GM21423 (cell line): ENCODE measurements around the gene NOM1.

Experiments used
- ATAC-seq: cut with Tn5 transposase; IDR thresholded peaks from one replicate; pipeline ENCODE4 v1.9.1; 2021; ENCODE audit warnings: mild to moderate bottlenecking, moderate library complexity; ENCODE audit not compliant: unreplicated experiment

NOM1 gene

GRCh38 chr7:157003756-157004520, 54.4 kb downstream of the NOM1 start:
- no peak for ATAC-seq

DNA sequence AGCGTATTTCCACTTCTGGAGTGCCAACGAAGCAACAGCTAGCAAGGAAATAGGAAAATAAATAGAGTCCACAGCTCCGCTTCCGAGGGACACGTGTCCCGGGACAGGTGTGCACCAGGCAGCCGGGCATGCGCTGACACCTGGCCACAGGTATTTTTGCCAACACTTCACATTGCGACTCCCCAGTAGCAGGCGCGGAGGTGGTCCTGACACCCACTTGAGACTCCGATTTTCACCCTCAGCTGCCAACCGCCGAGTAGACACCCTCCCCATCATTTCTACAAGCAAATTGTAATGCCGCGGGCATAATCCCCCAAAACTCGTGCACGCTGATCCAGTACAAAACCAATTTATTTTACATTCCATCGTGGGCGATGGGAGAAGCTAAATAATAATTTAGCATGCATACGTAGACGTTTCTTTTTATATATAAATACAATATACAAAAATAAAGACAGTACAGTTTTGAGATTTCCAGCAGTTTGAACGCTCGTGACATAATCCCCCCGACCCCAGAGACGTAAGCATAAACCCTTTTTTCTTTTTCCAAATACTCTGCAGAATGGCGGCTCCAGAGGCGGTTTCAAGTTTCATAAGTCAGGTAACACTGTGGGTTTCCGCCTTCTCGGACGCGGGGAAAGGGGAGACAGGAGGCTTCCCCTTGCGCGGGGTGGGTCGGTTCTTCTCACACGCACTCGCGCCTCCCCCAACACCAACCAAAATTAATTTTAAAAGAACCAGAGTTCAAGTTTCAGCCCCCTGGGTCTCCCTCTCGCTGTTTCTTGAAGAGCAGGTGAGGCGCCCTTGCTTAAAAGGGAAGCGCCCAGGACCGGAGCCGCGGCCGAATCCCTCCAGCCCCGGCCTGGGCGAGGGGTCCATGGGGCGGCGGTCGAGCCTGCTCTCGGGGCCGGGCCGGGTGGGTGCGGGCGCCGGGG, 55.3 kb downstream of the NOM1 start:
- no peak for ATAC-seq

DNA sequence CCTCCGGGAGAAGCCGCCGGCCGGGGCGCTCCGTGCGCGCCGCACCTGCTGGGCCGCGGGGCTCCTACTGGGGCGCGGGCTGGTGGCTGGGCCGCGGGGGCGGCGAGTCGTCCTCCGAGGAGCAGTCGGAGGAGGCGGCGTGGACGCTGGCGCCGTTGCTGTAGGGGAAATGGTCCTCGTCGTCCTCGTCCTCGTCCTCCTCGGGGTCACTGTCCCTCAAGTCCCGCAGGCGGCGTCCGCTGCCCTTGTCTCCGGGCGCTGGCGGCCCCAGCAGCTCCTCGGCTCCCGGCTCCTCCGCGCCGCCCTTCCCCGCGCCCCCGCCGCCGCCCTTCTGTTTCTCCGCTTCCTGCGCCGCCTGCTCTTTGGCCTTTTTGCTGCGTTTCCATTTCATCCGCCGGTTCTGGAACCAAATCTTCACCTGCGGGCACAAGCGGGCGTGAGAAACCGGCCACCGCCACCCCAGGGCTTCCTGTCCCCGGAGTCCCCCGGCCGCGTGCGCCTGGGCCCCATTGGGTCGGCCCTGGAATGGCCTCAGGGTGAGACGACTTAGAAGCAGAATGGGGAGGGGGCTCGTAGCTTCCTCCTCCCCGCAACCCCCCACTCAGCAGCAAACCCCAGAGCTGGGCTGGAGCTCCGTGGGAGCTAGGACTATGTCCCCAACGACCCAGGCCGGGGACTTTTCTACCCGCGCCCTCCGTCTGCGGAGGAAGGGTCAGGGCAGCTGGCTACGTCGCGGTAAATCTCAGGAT, 56.1 kb downstream of the NOM1 start:
- ATAC-seq = no peak

DNA sequence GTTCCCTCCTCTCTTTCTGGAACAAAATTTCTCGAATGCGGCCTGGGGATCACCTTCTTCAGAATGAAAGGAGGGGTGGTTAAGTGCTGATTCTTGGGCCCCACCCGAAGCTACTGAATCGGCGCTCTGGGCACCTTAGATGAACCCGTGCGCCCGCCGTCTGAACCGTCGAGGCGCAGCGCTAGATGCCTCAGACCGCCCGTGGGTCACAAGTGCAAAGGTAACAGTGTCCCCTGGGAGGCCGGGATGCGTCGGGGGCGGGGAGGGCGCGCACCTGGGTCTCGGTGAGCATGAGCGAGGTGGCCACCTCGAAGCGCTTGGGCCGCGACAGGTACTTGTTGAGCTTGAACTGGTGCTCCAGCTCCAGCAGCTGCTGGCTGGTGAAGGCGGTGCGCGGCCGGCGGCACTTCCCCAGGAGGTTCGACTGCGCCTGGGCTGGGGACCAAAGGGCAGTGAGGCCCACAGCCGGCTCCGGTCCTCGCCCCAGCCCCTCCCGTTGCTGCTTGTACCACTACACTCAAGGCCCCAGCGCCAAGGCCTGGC, 56.8 kb downstream of the NOM1 start:
- no peak for ATAC-seq

- no peak for ATAC-seq
These were observed 57.4 kb downstream of the NOM1 start for GRCh38 chr7:157006829-157007469.

DNA sequence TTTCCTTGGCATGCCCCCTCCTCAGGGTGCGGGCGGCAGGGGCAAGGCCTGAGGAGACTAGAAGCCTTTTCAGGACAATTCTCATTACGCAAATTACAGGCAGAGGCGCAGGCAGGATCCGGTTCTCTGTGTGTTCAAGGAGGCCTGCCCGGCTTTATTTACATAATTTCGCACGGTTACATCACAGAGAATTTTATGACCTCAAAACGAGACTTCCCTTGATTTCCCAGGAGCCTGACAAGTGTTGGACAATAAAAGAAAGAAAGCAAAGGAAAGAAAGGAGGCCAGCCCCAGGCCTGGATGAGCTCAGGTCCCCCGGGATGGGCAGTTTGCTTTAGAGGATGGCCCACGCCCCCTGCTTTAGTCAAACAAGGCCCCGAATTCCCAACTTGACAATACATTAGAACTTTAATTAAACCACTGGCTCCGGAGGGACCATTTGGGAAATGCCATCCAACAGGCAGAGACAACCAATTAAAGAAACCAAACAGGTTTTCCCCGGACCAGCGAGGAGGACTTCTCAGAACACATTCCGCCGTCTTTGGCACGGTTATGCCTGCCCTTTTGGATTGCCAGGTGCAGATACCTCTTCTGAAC, 58.1 kb downstream of the NOM1 start:
- ATAC-seq = no peak

GRCh38 chr7:157008206-157009169, 59.0 kb downstream of the NOM1 start:
- ATAC-seq = peak; percentile 0

DNA sequence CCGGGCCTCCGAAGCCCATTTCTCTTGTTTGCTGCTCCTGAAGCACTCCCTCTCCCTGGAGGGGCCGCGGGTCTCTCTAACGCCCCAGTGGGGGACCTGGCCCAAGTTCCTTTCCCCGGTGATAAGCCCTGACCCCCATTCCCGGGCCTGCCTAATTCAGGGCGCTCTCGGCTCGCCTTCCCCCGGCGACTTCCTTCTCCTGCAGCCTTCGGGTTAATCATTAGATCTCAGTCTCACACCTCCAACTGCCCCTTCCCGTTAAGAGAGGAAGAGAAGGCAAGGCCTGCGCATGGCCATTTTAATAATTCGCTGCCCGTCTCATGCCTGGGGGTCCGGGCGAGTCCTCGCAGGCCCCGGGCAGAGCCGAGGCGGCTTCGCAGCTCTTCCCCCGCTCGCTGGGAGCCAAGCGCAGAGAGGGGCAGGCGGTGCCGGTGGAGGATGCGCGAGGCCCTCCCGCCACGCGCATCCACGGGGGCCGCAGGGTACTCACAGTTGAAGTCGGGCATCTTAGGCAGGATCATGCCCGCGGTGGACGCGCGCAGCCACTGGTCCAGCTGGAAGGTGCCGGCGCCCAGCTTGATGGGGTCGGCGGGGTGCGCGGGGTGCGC, 59.8 kb downstream of the NOM1 start:
- ATAC-seq = peak; percentile 36

- ATAC-seq = peak; percentile 24
These were observed 60.5 kb downstream of the NOM1 start for GRCh38 chr7:157009778-157010587.

DNA sequence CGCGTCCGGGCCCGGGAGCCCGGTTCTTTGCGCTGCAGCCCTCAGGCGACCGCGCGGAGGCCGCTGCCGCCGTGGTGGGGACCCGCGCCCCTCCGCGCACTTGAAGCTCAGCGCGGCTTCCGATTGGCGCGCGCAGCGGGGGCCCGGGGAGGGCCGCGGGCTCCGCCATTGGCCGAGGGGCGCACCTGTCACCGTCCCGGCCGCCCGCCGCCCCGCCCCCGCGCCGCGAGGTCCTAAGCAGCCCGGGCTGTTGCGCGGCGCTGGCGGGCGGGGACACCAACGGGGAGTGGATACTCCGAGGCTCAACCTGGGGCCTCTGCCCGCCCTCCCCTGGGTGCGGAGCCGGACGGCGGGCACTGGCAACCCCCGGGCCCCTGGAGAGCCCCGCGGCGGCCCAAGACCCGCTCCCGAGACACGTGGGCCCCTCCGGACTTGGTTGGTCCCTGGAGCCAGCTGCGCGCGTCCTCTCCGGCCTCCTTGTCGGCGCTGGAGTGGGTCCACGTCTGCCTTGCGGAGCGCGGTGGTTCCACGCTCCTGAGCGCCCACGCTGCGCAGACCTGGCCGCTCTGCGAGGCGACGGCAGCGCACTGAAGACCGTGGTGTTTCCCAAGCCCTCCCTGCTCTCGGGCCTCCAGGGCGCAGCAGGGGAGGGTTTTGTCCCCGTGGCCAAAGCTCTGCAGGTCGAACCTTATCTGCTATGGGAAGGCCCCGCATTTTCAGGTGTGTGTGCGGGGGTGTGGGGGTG, 61.2 kb downstream of the NOM1 start, which contains the start of gene MNX1:
MNX1 (minus strand) TSS at position 76 of the 745 bp plus-strand sequence. CDS start 313 bp downstream, outside the sequence.
- ATAC-seq = peak; percentile 62

- ATAC-seq = peak; percentile 3
These were observed 62.0 kb downstream of the NOM1 start for GRCh38 chr7:157011333-157012112.

DNA sequence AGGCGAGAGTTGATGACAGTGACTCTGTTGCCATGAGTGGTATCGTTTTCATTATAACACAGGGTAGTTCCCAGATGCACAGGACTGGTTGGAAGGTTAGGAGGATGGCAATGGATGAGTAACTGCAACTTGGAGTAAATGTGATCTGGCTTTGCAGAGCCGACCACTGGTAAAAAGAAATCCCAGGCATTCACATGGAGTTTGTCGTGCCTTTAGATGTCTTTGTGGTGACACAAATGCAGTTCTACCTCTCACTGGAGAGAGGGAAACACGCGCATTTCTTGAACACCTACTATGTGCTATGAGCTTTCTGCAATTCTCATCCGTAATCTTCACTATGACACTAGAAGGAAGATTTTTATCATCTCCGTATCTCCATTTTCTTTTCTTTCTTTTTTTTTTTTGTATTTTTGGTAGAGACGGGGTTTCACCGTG, 62.6 kb downstream of the NOM1 start:
- ATAC-seq = no peak

GRCh38 chr7:157013101-157013500, 63.6 kb downstream of the NOM1 start:
- ATAC-seq = no peak

DNA sequence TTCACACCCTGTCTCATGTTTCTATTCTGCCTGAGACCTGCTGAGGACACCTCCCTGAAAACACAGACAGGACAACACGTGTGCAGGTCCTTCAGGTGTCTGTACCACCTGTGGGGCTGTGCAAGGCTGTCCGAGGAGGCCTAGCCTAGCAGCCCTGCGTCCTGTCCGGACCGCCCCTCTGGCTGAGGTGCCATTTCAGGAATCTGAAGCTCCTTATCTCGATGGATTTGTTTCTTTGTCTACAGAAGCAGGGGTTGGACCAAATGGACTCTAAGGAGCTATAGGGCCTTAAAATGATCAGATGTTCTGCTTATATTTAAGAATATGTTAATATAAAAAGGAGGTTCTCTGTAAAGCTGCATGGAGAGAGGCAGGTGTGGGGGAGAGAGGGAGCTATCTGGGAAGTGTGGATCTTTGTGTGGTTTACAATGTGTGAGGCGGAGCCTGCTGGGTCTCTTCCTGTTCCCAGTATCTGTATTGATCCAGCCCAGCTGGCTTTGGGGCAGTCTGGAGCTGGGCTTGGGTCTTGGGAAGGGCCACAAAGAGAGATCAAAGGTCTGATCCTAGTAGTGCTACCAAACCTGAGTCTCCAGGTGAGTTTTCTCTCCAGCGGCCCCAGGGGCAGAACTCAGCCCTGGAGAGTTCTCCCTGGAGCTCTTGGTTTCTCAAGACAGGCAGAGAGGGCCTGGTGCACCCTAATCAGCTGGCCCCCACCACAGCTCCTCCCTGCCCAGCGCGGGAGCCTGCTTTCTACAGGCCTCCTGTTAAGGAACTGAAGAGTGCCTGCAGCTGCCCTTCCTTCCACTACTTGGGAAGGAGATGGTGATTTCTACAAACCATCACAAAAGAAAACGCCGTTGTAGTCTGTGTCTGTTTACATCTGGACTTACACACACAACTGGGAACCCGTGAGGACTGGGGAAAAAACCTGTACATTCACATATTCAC, 64.4 kb downstream of the NOM1 start:
- no peak for ATAC-seq
